Hepatocyte (in vitro differentiated cells): ENCODE results near the gene NDUFV1. TPM values are rescaled to one million over a fixed set of nuclear protein-coding genes. Genes with fewer than 3 reads are reported as not detected.
"Not testable (repeated sequence)": the region's sequence is repeated elsewhere in the genome, so short reads cannot be mapped to it uniquely, and the experiment has no call there.

Source experiments
- DNase-seq: peaks from one replicate; pipeline ENCODE4 v3.0.0-alpha.2; 2016; ENCODE audit warnings: low spot score
- H2AFZ ChIP-seq: fragments of 200-600 bp; sonication (generic); 2 replicates; pipeline ENCODE4 v1.6.0; 2016; ENCODE audit warnings: antibody characterized with exemption, mild to moderate bottlenecking
- H3K27ac ChIP-seq: fragments of 200-600 bp; sonication (generic); 2 replicates; pipeline ENCODE4 v1.5.1; 2016; ENCODE audit warnings: mild to moderate bottlenecking
- H3K27me3 ChIP-seq: fragments of 200-600 bp; sonication (generic); 2 replicates; pipeline ENCODE4 v1.6.1; 2016
- H3K36me3 ChIP-seq: fragments of 200-600 bp; sonication (generic); replicated peaks from 2 replicates; pipeline ENCODE4 v1.5.1; 2016; ENCODE audit warnings: low read depth; ENCODE audit not compliant: insufficient read depth
- H3K4me1 ChIP-seq: fragments of 200-600 bp; sonication (generic); 2 replicates; pipeline ENCODE4 v1.5.1; 2016; ENCODE audit warnings: mild to moderate bottlenecking, moderate library complexity; ENCODE audit not compliant: insufficient read depth
- H3K4me2 ChIP-seq: fragments of 200-600 bp; sonication (generic); 2 replicates; pipeline ENCODE4 v1.6.0; 2016
- H3K4me3 ChIP-seq: fragments of 200-600 bp; sonication (generic); 2 replicates; pipeline ENCODE4 v1.5.1; 2016; ENCODE audit warnings: mild to moderate bottlenecking
- H3K79me2 ChIP-seq: fragments of 200-600 bp; sonication (generic); 2 replicates; pipeline ENCODE4 v1.6.0; 2017; ENCODE audit warnings: mild to moderate bottlenecking
- H3K9me2 ChIP-seq: fragments of 200-600 bp; sonication (generic); replicated peaks from 2 replicates; pipeline ENCODE4 v1.6.0; 2017; ENCODE audit warnings: mild to moderate bottlenecking; ENCODE audit not compliant: insufficient read depth
- H3K9me3 ChIP-seq: fragments of 200-600 bp; sonication (generic); 2 replicates; pipeline ENCODE4 v1.5.1; 2016; ENCODE audit warnings: low read depth, mild to moderate bottlenecking
- H4K20me1 ChIP-seq: fragments of 200-600 bp; sonication (generic); 2 replicates; pipeline ENCODE4 v1.6.0; 2016; ENCODE audit warnings: mild to moderate bottlenecking; ENCODE audit not compliant: insufficient read depth, poor library complexity, severe bottlenecking
- EZH2 ChIP-seq: fragments of 200-600 bp; sonication (generic); IDR thresholded peaks from 2 replicates; pipeline ENCODE4 v1.6.1; 2016; ENCODE audit warnings: antibody characterized with exemption, mild to moderate bottlenecking, borderline replicate concordance
- EZH2phosphoT487 ChIP-seq: fragments of 200-600 bp; sonication (generic); IDR thresholded peaks from one replicate; pipeline ENCODE4 v1.6.1; 2018; ENCODE audit warnings: antibody characterized with exemption, mild to moderate bottlenecking, low read depth, moderate library complexity; ENCODE audit not compliant: unreplicated experiment, severe bottlenecking
- WGBS: methylation state at CpG from one replicate; pipeline ENCODE4 v1.1.6; 2016; ENCODE audit warnings: low lambda C conversion rate; ENCODE audit errors: missing lambda C conversion rate; 5-methylcytosine and 5-hydroxymethylcytosine counted together
- polyA plus RNA-seq: library from polyadenylated mRNA; unstranded; fragments of >200 nt; fragmentation: Nextera tagmentation; extraction: Ambion mirVana; gene quantifications from 2 replicates; pipeline ENCODE4 v1.2.1, GENCODE V29; 2016
- total RNA-seq: library from RNA; depleted of rRNA; stranded (reverse); fragments of >200 nt; gene quantifications from 2 replicates; pipeline ENCODE4 v1.2.3, GENCODE V29; 2014
- TF ChIP-seq, protein P1 (sequence below): fragments of 200-600 bp; sonication (generic); IDR thresholded peaks from 2 replicates; pipeline ENCODE4 v1.5.1; 2016; ENCODE audit warnings: antibody characterized with exemption, mild to moderate bottlenecking; ENCODE audit not compliant: poor library complexity

NDUFV1 gene
- total and polyA plus RNA-seq, 2 experiments from 2014 or later: 194 to 226 TPM

DNA sequence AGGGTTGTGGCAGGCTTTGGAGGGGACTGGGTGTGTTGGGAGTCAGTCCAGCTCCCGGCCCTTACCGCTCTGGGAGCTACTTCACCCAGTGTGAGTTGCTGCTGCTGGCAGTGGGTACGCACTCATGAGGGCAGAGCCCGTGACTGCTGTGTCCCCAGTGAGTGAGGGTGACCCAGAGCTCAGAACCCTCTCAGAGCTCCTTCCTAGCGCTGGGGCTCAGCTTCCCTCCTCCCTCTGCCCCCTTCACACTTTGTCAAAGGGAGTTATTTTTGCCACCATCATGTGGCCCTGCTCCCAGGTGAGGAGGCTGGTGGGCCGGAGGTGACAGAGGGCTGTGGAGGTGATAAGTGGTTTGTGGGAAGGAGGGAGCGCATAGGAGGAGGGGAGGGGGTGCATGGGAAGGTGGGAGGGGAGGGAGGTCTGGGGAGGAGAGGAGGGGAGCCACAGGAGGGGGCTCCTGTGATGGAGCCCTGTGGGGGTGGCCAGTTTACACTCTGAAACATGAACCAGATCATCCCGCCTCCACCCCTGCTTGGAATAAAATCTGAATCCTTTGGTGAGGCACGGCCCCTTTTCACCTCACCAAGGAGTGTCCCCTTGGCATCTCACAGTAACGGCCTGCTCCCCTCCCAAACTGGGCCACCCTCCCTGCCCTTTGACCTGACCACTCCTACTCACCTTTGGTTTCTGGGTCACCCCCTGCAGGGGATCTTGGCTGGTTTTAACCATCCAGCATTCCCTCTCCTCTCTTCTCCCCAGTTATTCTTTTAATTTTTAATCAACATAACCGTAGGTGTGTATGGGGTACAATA is 9.9 kb downstream of the NDUFV1 start:
- Histone ChIP-seq H3K4me3 (no peak overlapping the region), H3K9me2 (no peaks in the 10 kb centered on the region), H2AFZ (no peak overlapping the region), H3K27me3 (no peaks in the 10 kb centered on the region), H3K4me2 (no peak overlapping the region), H3K36me3 (no peaks in the 10 kb centered on the region), H3K27ac (no peak overlapping the region), H3K4me1 (peaks cover 3% of the 10 kb centered on the region), H4K20me1 (no peaks in the 10 kb centered on the region), H3K9me3 (no peaks in the 10 kb centered on the region), H3K79me2 (no peaks in the 10 kb centered on the region)
- 61% methylated on average over 10 of the region's 11 CpGs for WGBS
- TF ChIP-seq EZH2phosphoT487 (no peak), EZH2 (no peak)
- TF ChIP-seq, protein P1, sequence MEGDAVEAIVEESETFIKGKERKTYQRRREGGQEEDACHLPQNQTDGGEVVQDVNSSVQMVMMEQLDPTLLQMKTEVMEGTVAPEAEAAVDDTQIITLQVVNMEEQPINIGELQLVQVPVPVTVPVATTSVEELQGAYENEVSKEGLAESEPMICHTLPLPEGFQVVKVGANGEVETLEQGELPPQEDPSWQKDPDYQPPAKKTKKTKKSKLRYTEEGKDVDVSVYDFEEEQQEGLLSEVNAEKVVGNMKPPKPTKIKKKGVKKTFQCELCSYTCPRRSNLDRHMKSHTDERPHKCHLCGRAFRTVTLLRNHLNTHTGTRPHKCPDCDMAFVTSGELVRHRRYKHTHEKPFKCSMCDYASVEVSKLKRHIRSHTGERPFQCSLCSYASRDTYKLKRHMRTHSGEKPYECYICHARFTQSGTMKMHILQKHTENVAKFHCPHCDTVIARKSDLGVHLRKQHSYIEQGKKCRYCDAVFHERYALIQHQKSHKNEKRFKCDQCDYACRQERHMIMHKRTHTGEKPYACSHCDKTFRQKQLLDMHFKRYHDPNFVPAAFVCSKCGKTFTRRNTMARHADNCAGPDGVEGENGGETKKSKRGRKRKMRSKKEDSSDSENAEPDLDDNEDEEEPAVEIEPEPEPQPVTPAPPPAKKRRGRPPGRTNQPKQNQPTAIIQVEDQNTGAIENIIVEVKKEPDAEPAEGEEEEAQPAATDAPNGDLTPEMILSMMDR: no peak
- no peak for DNase-seq

DNA sequence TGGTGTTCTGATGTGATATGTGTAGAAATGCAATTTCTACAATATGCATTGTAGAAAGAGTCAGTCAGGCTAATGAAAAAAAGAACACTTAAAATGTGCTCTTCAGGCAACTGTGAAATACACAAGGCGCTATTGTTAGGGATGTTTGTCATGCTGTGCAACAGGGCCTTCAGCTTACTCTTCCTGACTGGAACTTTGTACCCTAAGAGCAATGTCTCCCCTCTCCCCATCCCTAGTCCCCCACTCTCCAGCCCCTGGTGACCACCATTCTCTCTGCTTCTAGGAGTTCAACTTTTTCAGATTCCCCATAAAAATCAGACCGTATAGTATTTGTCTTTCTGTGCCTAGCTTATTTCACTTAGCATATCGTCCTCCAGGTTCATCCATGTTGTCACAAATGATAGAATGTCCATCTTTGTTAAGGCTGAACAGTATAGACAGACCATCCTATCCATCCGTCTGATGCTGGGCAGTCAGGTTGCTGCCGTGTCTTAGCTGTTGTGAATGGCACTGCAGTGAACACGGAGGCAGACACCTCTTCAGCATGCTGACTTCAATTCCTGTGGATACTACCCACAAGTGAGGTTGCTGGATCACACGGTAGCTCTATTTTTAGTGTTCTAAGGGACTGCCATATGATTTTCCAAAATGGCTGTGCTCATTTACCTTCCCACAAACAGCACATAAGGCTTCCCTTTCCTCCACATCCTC is 10.7 kb downstream of the NDUFV1 start:
- Histone ChIP-seq H3K4me2 (no peak overlapping the region), H2AFZ (no peak overlapping the region), H3K27me3 (no peaks in the 10 kb centered on the region), H3K36me3 (no peaks in the 10 kb centered on the region), H3K9me3 (no peaks in the 10 kb centered on the region), H3K4me3 (no peak overlapping the region), H3K4me1 (peaks cover 3% of the 10 kb centered on the region), H3K79me2 (no peaks in the 10 kb centered on the region), H3K27ac (no peak overlapping the region), H4K20me1 (no peaks in the 10 kb centered on the region), H3K9me2 (no peaks in the 10 kb centered on the region)
- TF ChIP-seq EZH2phosphoT487 (no peak), EZH2 (no peak)
- TF ChIP-seq, protein P1: no peak
- no peak for DNase-seq
- whole genome bisulfite sequencing: 80% methylated on average over 7 of the region's 7 CpGs

DNA sequence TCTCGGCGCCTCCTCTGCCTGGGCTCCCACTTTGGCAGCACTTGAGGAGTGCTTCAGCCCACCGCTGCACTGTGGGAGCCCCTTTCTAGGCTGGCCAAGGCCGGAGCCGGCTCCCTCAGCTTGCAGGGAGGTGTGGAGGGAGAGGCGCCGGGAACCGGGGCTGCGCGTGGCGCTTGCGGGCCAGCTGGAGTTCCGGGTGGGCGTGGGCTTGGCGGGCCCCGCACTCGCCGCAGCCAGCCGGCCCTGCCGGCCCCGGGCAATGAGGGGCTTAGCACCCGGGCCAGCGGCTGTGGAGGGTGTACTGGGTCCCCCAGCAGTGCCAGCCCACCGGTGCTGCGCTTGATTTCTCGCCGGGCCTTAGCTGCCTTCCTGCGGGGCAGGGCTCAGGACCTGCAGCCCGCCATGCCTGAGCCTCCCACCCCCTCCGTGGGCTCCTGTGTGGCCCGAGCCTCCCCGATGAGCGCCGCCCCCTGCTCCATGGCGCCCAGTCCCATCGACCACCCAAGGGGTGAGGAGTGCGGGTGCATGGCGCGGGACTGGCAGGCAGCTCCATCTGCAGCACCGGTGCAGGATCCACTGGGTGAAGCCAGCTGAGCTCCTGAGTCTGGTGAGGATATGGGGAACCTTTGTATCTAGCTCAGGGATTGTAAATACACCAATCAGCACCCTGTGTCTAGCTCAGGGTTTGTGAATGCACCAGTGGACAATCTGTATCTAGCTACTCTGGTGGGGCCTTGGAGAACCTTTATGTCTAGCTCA is 12.3 kb downstream of the NDUFV1 start:
- not testable (repeated sequence) for H2AFZ ChIP-seq, H3K27me3 ChIP-seq, H4K20me1 ChIP-seq, H3K27ac ChIP-seq, H3K4me3 ChIP-seq, DNase-seq, H3K79me2 ChIP-seq, H3K9me2 ChIP-seq, H3K9me3 ChIP-seq, H3K4me1 ChIP-seq, H3K36me3 ChIP-seq
- WGBS: 98% methylated on average over 25 of the region's 40 CpGs
- H3K4me2 ChIP-seq: peak overlapping the region; percentile 90

DNA sequence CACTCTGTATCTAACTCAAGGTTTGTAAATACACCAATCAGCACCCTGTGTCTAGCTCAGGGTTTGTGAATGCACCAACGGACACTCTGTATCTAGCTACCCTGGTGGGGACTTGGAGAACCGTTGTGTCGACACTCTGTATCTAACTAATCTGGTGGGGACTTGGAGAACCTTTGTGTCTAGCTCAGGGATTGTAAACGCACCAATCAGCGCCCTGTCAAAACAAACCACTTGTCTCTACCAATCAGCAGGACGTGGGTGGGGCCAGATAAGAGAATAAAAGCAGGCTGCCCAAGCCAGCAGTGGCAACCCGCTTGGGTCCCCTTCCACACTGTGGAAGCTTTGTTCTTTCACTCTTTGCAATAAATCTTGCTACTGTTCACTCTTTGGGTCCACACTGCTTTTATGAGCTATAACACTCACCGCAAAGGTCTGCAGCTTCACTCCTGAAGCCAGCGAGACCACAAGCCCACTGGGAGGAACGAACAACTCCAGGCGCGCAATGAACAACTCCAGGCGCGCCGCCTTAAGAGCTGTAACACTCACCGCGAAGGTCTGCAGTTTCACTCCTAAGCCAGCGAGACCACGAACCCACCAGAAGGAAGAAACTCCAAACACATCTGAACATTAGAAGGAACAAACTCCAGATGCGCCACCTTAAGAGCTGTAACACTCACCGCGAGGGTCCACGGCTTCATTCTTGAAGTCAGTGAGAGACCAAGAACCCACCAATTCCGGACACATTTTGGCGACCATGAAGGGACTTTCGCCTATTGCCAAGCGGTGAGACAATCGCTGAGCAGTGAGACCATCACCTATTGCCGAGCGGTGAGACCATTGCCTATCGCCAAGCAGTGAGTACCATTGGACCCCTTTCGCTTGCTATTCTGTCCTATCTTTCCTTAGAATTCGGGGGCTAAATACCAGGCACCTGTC is 13.2 kb downstream of the NDUFV1 start:
- H3K27me3 ChIP-seq, H4K20me1 ChIP-seq, H3K36me3 ChIP-seq, H3K9me3 ChIP-seq, H3K4me1 ChIP-seq, H3K9me2 ChIP-seq, H3K79me2 ChIP-seq: not testable (repeated sequence)
- H3K27ac ChIP-seq: peak overlapping the region; percentile 53
- WGBS: 8% methylated on average over 33 of the region's 33 CpGs
- H3K4me2 ChIP-seq: peak overlapping the region; percentile 90
- H3K4me3 ChIP-seq: peak overlapping the region; percentile 64
- peak; percentile 12 for DNase-seq
- peak overlapping the region; percentile 69 for H2AFZ ChIP-seq

DNA sequence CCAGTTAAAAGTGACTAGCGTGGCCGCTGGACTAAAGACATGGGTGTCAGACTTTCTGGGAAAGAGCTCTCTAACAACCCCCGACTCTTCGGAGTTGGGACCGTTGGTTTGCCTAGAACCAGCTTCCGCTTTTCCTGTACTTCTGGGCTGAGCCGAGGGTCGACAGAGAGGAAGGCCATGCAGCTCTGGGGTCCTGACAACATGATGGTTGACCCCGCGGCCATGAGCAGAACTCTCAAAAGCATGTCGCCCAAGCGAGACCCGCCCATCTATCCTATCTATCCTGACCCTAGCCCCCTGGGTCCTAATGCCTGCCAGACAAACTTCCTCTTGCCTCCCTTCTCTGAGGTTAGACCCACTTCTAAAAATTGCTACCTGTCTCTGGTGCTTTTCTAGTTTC is 13.9 kb downstream of the NDUFV1 start:
- Histone ChIP-seq H3K4me3 (peak overlapping the region; percentile 64), H3K27ac (peak overlapping the region; percentile 53), H2AFZ (peak overlapping the region; percentile 69), H3K4me2 (peak overlapping the region; percentile 90)
- peak; percentile 76 for DNase-seq
- H3K9me3 ChIP-seq, H3K4me1 ChIP-seq, H3K36me3 ChIP-seq, H3K9me2 ChIP-seq, H3K79me2 ChIP-seq, H3K27me3 ChIP-seq, H4K20me1 ChIP-seq: not testable (repeated sequence)
- 2% methylated on average over 13 of the region's 13 CpGs for WGBS

- H3K27ac ChIP-seq, H4K20me1 ChIP-seq, H3K4me3 ChIP-seq, H2AFZ ChIP-seq, H3K36me3 ChIP-seq, H3K9me2 ChIP-seq, H3K27me3 ChIP-seq, DNase-seq, H3K9me3 ChIP-seq, H3K4me1 ChIP-seq, H3K79me2 ChIP-seq: not testable (repeated sequence)
- peak overlapping the region; percentile 90 for H3K4me2 ChIP-seq
- WGBS: 27% methylated on average over 3 of the region's 3 CpGs
Observed at GRCh38 chr11:67621928-67622327, 15.2 kb downstream of the NDUFV1 start.
